Upper lobe of left lung (tissue), 6 donors: ENCODE results near the gene GRHPR. TPM values are rescaled to one million over a fixed set of nuclear protein-coding genes. Genes with fewer than 3 reads are reported as not detected.

ENCODE experiments used
- ATAC-seq, 2 donors: fragments of 200-7000 bp; cut with Tn5 transposase; one replicate each; pipeline ENCODE4 v1.9.1; 2022; ENCODE audit warnings: mild to moderate bottlenecking in 2 of 2, moderate library complexity in 2 of 2; ENCODE audit not compliant: low FRiP score in 2 of 2
- DNase-seq, 2 donors: peaks; one replicate each; pipeline ENCODE4 v3.0.0-alpha.2; 2019 to 2020
- H3K27ac ChIP-seq, 4 donors: fragments of 200-600 bp; sonication (generic); one replicate each; pipeline ENCODE4 v1.5.1; 2016 to 2019
- H3K27me3 ChIP-seq, 4 donors: fragments of 200-600 bp; sonication (generic); one replicate each; pipeline ENCODE4 v1.5.1; 2017 to 2019
- H3K36me3 ChIP-seq, 4 donors: fragments of 200-600 bp; sonication (generic); one replicate each; pipeline ENCODE4 v1.5.1; 2016 to 2019
- H3K4me1 ChIP-seq, 4 donors: fragments of 200-600 bp; sonication (generic); one replicate each; pipeline ENCODE4 v1.5.1; 2018 to 2019
- H3K4me3 ChIP-seq, 4 donors: fragments of 200-600 bp; sonication (generic); one replicate each; pipeline ENCODE4 v1.5.1; 2017 to 2019; ENCODE audit warnings: mild to moderate bottlenecking in 2 of 4, moderate library complexity in 1 of 4
- H3K9me3 ChIP-seq, 4 donors: fragments of 200-600 bp; sonication (generic); one replicate each; pipeline ENCODE4 v1.5.1; 2018 to 2019
- EP300 ChIP-seq, 4 donors: sonication (generic); formaldehyde crosslinking; IDR thresholded peaks; one replicate each; pipeline ENCODE4 v1.5.1; 2017; ENCODE audit warnings: antibody characterized with exemption in 4 of 4, control low read depth in 2 of 4
- POLR2A ChIP-seq, 4 donors: fragments of 450-650 bp; IDR thresholded peaks; one replicate each; pipeline ENCODE4 v1.5.1; 2016 to 2017; ENCODE audit warnings: antibody characterized with exemption in 4 of 4, mild to moderate bottlenecking in 2 of 4
- POLR2AphosphoS5 ChIP-seq, 2 donors: sonication (generic); formaldehyde crosslinking; IDR thresholded peaks; one replicate each; pipeline ENCODE4 v1.5.1; 2017; ENCODE audit warnings: antibody characterized with exemption in 2 of 2
- WGBS, 2 donors: methylation state at CpG; one replicate each; pipeline ENCODE4 v1.1.5; 2017 to 2018; 5-methylcytosine and 5-hydroxymethylcytosine counted together
- total RNA-seq, 6 donors: library from RNA; depleted of rRNA in 4 of 6; stranded (reverse); fragments of >200 nt in 4 of 6; gene quantifications; one replicate each; pipeline versions ENCODE4 v1.1.0 to v1.2.1, GENCODE V29; 2016 to 2021
- TF ChIP-seq, protein P1 (sequence below), 6 experiments: fragments of 450-650 bp in 4 of 6; fragments of 200-600 bp in 2 of 6; sonication (generic) in 2 of 6; IDR thresholded peaks; one replicate each; pipeline ENCODE4 v1.5.1; 2016 to 2019; ENCODE audit warnings: antibody characterized with exemption in 6 of 6
- donor health status: DM: no; HTN: no; CAD: no; lungs with moderate emphysema.
- donor health status: DM: no; HTN: yes; CAD: no; lungs with severe emphysema.

GRHPR gene
- total RNA-seq, 6 donors from 2014 or later, result 68.2 to 97.6 (median 81.3) TPM

- no peaks in the 10 kb centered on the region for H3K36me3 ChIP-seq
- WGBS, 2 donors, result 80 to 93% methylated on average over 12 to 14 of the region's 14 CpGs
- no peak overlapping the region for H3K27ac ChIP-seq
- DNase-seq, result no peak
- H3K27me3 ChIP-seq, result no peaks in the 10 kb centered on the region
- H3K4me1 ChIP-seq, result no peaks in the 10 kb centered on the region
- no peak overlapping the region for H3K4me3 ChIP-seq
- peak in 1 of 2 donors; percentile 26 for ATAC-seq
- no peaks in the 10 kb centered on the region for H3K9me3 ChIP-seq
- no peak for TF ChIP-seq EP300 (IDR thresholded peaks at IDR 0.05)
- no peak for TF ChIP-seq POLR2AphosphoS5 (IDR thresholded peaks at IDR 0.05)
- no peak for TF ChIP-seq POLR2A (IDR thresholded peaks at IDR 0.05)
- TF ChIP-seq, protein P1, sequence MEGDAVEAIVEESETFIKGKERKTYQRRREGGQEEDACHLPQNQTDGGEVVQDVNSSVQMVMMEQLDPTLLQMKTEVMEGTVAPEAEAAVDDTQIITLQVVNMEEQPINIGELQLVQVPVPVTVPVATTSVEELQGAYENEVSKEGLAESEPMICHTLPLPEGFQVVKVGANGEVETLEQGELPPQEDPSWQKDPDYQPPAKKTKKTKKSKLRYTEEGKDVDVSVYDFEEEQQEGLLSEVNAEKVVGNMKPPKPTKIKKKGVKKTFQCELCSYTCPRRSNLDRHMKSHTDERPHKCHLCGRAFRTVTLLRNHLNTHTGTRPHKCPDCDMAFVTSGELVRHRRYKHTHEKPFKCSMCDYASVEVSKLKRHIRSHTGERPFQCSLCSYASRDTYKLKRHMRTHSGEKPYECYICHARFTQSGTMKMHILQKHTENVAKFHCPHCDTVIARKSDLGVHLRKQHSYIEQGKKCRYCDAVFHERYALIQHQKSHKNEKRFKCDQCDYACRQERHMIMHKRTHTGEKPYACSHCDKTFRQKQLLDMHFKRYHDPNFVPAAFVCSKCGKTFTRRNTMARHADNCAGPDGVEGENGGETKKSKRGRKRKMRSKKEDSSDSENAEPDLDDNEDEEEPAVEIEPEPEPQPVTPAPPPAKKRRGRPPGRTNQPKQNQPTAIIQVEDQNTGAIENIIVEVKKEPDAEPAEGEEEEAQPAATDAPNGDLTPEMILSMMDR (IDR thresholded peaks at IDR 0.05), result no peak
These were observed 40.1 kb upstream of the GRHPR start for GRCh38 chr9:37382161-37382981.

DNA sequence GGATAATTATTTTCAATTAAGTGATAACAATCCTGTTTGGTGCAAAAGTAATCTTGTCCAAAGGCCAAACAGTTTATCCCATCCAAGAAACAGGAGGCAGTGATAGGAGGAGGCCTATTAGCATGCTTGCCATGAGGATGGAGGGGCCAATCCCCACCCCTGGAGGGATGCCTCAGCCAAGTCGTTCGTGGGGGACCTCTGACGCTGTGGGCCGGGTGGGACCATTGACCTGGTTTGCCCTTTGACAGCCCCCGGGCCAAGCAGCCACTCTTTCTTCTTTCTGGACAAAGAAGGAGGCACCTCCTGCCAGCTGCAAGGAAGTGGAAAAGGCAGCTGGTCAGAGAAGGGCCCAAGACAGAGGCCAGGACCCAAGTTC, 39.5 kb upstream of the GRHPR start:
- H3K36me3 ChIP-seq, result no peaks in the 10 kb centered on the region
- 62 to 68% methylated on average over 5 of the region's 5 CpGs for WGBS, 2 donors
- H3K4me1 ChIP-seq, result no peaks in the 10 kb centered on the region
- H3K9me3 ChIP-seq, result no peaks in the 10 kb centered on the region
- TF ChIP-seq EP300 (IDR thresholded peaks at IDR 0.05) (no peak), POLR2A (IDR thresholded peaks at IDR 0.05) (no peak), POLR2AphosphoS5 (IDR thresholded peaks at IDR 0.05) (no peak)
- TF ChIP-seq, protein P1 (IDR thresholded peaks at IDR 0.05), result no peak
- ATAC-seq (no peak), DNase-seq (no peak)
- no peaks in the 10 kb centered on the region for H3K27me3 ChIP-seq
- no peak overlapping the region for H3K4me3 ChIP-seq
- H3K27ac ChIP-seq, result no peak overlapping the region

DNA sequence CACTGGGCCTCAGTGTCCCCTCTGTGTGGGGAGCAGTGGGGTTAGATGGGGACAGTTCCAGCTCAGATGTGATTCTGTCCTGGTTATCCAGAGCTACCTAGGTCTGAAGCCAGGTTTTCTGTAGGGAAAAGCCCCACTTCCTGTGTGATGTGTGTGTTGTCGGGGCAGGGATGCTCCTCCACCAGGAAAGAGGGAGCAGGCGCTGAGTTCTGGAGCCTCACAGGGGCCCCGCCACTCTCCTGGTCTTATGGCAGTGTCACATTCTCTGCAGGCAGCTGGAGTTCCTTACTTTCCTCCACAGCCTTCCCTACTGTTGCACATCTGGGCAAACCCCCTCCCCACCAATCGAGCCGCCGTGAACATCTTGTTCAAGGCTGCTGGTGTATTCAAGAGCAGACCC, 39.1 kb upstream of the GRHPR start:
- H3K4me3 ChIP-seq, result no peak overlapping the region
- no peaks in the 10 kb centered on the region for H3K4me1 ChIP-seq
- no peaks in the 10 kb centered on the region for H3K9me3 ChIP-seq
- H3K36me3 ChIP-seq, result no peaks in the 10 kb centered on the region
- DNase-seq (no peak), ATAC-seq (no peak)
- WGBS, 2 donors, result 69 to 80% methylated on average over 6 of the region's 6 CpGs
- H3K27ac ChIP-seq, result no peak overlapping the region
- no peaks in the 10 kb centered on the region for H3K27me3 ChIP-seq
- TF ChIP-seq POLR2A (IDR thresholded peaks at IDR 0.05), result no peak
- no peak for TF ChIP-seq POLR2AphosphoS5 (IDR thresholded peaks at IDR 0.05)
- TF ChIP-seq EP300 (IDR thresholded peaks at IDR 0.05), result no peak
- TF ChIP-seq, protein P1 (IDR thresholded peaks at IDR 0.05), result no peak

- Histone ChIP-seq H3K36me3 (no peaks in the 10 kb centered on the region), H3K27me3 (no peaks in the 10 kb centered on the region), H3K4me1 (no peaks in the 10 kb centered on the region), H3K9me3 (no peaks in the 10 kb centered on the region), H3K4me3 (no peak overlapping the region), H3K27ac (no peak overlapping the region)
- 84 to 90% methylated on average over 10 to 12 of the region's 12 CpGs for WGBS, 2 donors
- DNase-seq, result no peak
- no peak for ATAC-seq
- TF ChIP-seq EP300 (IDR thresholded peaks at IDR 0.05), result no peak
- TF ChIP-seq, protein P1 (IDR thresholded peaks at IDR 0.05), result no peak
- no peak for TF ChIP-seq POLR2AphosphoS5 (IDR thresholded peaks at IDR 0.05)
- TF ChIP-seq POLR2A (IDR thresholded peaks at IDR 0.05), result no peak
These were observed 38.4 kb upstream of the GRHPR start for GRCh38 chr9:37383876-37384746.
